Rectal smooth muscle tissue (tissue), 1 donor: Measurements from ENCODE around the gene CFH.
"Not testable (repeated sequence)": the region's sequence is repeated elsewhere in the genome, so short reads cannot be mapped to it uniquely, and the experiment has no call there.

Source experiments
- H3K27ac ChIP-seq: one replicate; pipeline ENCODE4 v1.7.0; 2013; ENCODE audit warnings: low read depth, low read length, inconsistent platforms
- H3K27me3 ChIP-seq: one replicate; pipeline ENCODE4 v1.7.0; 2013; ENCODE audit warnings: low read length; ENCODE audit not compliant: control insufficient read depth, insufficient read depth
- H3K36me3 ChIP-seq: one replicate; pipeline ENCODE4 v1.7.0; 2013; ENCODE audit warnings: low read length; ENCODE audit not compliant: control insufficient read depth, insufficient read depth
- H3K4me1 ChIP-seq: one replicate; pipeline ENCODE4 v1.7.0; 2013; ENCODE audit warnings: low read length; ENCODE audit not compliant: control insufficient read depth, insufficient read depth
- H3K4me3 ChIP-seq: one replicate; pipeline ENCODE4 v1.7.0; 2013; ENCODE audit warnings: low read length
- H3K9ac ChIP-seq: one replicate; pipeline ENCODE4 v1.7.0; 2013; ENCODE audit warnings: low read length

Gene CFH

DNA sequence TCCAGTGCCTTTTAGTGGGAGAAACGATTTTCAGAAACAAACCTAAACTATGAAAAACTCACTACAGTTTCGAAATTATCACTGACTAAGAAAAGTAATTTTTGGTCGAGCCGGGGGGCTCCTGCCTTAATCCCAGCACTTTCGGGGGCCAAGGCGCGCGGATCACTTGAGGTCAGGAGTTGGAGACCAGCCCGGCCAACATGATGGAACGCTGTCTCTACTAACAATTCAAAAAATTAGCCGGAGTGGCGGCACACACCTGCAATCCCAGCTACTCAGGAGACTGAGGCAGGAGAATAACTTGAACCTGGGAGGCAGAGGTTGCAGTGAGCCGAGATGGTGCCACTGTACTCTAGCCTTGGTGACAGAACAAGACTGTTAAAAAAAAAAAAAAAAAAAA is 125.8 kb downstream of the CFH start:
- Histone ChIP-seq H3K4me3 (no peak overlapping the region), H3K27me3 (no peaks in the 10 kb centered on the region), H3K27ac (no peak overlapping the region), H3K36me3 (no peaks in the 10 kb centered on the region), H3K9ac (no peak overlapping the region), H3K4me1 (no peaks in the 10 kb centered on the region)

DNA sequence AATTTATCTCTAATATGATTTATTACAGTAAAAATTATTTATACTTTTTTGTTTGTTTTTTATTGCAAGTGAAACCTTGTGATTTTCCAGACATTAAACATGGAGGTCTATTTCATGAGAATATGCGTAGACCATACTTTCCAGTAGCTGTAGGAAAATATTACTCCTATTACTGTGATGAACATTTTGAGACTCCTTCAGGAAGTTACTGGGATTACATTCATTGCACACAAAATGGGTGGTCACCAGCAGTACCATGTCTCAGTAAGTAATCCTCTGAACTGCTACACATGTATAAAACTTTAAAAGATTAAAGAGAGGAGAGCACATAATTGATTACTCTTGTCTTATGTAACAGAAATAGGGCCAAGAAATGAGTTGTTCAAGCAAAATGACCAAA is 127.2 kb downstream of the CFH start:
- no peak overlapping the region for H3K9ac ChIP-seq
- no peaks in the 10 kb centered on the region for H3K36me3 ChIP-seq
- no peak overlapping the region for H3K4me3 ChIP-seq
- no peak overlapping the region for H3K27ac ChIP-seq
- no peaks in the 10 kb centered on the region for H3K4me1 ChIP-seq
- H3K27me3 ChIP-seq = no peaks in the 10 kb centered on the region

DNA sequence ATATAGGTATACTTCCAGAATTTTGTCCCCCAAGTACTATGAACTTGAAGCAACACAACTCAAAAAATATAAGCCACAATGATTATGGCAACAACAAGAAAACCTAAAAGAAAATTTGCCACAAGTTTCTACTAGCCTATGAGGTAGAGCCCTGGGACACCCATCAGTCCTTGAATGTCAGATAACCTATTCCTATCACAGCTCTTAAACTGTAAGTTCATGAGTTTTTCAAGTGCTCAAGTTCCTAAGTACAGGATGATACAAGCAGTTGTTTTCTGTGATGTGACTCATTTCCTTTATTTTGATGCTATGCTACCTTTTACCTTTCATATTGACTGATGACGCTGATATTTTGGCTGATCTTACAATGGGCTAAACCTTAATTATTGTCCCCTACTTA is 139.4 kb downstream of the CFH start:
- not testable (repeated sequence) for H3K4me1 ChIP-seq, H3K9ac ChIP-seq, H3K27me3 ChIP-seq, H3K4me3 ChIP-seq, H3K36me3 ChIP-seq, H3K27ac ChIP-seq

GRCh38 chr1:196794103-196794502 is 142.3 kb downstream of the CFH start:
- H3K4me3 ChIP-seq, H3K36me3 ChIP-seq, H3K9ac ChIP-seq, H3K27me3 ChIP-seq, H3K27ac ChIP-seq, H3K4me1 ChIP-seq: not testable (repeated sequence)
